ENCODE results near the gene SCRG1. TPM values are rescaled to one million over a fixed set of nuclear protein-coding genes. Genes with fewer than 3 reads are reported as not detected.

The SCRG1 gene
- total and polyA plus RNA-seq, 2 donors (not counting 1 experiment from before 2014, with no cell fraction given) = not detected

DNA sequence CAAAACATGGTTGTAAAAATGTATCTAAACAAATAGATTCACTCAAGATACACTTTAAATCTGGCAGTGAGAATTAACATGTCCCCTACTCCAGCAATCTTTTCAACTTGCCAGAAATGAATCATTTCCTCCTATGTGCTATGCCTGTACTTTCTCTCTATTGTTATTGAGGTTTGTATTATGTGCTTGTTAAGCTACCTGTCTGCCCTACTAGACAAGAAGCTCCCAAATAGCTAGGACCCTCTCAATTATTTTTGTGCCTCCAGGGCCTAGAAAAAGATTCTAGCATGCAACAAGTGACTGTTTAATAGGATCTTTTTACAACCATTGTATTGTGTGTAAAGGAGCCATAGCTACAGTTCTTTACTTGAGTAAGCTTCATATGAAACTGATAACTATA lies 31.6 kb downstream of the SCRG1 start:
- Histone ChIP-seq H3K36me3 (replicated peaks in 1 of 2; ENCODE audit: control extremely low read depth in 1 of 2, control insufficient read depth in 1 of 2, extremely low read depth in 1 of 2, insufficient read depth in 2 of 2, low read length in 1 of 2) (no peaks in the 10 kb centered on the region), H3K9ac (ENCODE audit: low read length) (no peak overlapping the region), H3K27ac (ENCODE audit: low read length in 2 of 2) (no peak overlapping the region), H3K27me3 (replicated peaks in 1 of 4; ENCODE audit: control extremely low read depth in 1 of 4, control insufficient read depth in 3 of 4, insufficient read depth in 4 of 4, low read length in 3 of 4) (no peaks in the 10 kb centered on the region), H2AFZ (ENCODE audit: insufficient read depth, low read depth, low read length, poor library complexity, severe bottlenecking) (no peak overlapping the region), H4K20me1 (ENCODE audit: control insufficient read depth, insufficient read depth, low read length, poor library complexity, severe bottlenecking) (no peaks in the 10 kb centered on the region), H3K4me2 (replicated peaks; ENCODE audit: low read depth, low read length, poor library complexity, severe bottlenecking) (no peak overlapping the region), H3K4me1 (ENCODE audit: control insufficient read depth in 2 of 2, insufficient read depth in 2 of 2, low read length in 2 of 2) (peaks cover 9 to 12% of the 10 kb centered on the region in 2 donors), H3K9me3 (ENCODE audit: control extremely low read depth in 1 of 3, control insufficient read depth in 2 of 3, insufficient read depth in 1 of 3, low read length in 2 of 3) (no peaks in the 10 kb centered on the region), H3K4me3 (ENCODE audit: control extremely low read depth in 1 of 5, extremely low read depth in 1 of 5, insufficient read depth in 1 of 5, low read depth in 2 of 5, low read length in 4 of 5) (no peak overlapping the region), H3K79me2 (ENCODE audit: control insufficient read depth, insufficient read depth, low read length) (peaks cover 6% of the 10 kb centered on the region)
- no peaks in the 10 kb centered on the region for H3K9me3 Mint-ChIP-seq (ENCODE audit: insufficient read depth)
- CTCF ChIA-PET = interaction anchor here (1.6 kb wide), 1 partner anchor 48 kb away, joined by 3 read pairs; no protein-coding TSS in a partner anchor
- intact Hi-C loops (cut with micrococcal nuclease) = no loop called here
- H3K4me1 Mint-ChIP-seq = peaks cover 15% of the 10 kb centered on the region
- ATAC-seq (ENCODE audit: low read depth) (no peak), DNase-seq (no peak)
- TF ChIP-seq, protein P1, sequence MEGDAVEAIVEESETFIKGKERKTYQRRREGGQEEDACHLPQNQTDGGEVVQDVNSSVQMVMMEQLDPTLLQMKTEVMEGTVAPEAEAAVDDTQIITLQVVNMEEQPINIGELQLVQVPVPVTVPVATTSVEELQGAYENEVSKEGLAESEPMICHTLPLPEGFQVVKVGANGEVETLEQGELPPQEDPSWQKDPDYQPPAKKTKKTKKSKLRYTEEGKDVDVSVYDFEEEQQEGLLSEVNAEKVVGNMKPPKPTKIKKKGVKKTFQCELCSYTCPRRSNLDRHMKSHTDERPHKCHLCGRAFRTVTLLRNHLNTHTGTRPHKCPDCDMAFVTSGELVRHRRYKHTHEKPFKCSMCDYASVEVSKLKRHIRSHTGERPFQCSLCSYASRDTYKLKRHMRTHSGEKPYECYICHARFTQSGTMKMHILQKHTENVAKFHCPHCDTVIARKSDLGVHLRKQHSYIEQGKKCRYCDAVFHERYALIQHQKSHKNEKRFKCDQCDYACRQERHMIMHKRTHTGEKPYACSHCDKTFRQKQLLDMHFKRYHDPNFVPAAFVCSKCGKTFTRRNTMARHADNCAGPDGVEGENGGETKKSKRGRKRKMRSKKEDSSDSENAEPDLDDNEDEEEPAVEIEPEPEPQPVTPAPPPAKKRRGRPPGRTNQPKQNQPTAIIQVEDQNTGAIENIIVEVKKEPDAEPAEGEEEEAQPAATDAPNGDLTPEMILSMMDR (IDR thresholded peaks at IDR 0.05) = no peak
- no peak for TF ChIP-seq EZH2 (IDR thresholded peaks at IDR 0.05; ENCODE audit: borderline replicate concordance, insufficient read depth, low read depth, low read length, poor library complexity, severe bottlenecking)
- POLR2A ChIA-PET = interaction anchor here (1.4 kb wide), 1 partner anchor 33 kb away, joined by 6 read pairs; the partner anchor contains the start of gene HMGB2
- no peak overlapping the region for H3K27ac Mint-ChIP-seq
- H3K4me3 Mint-ChIP-seq = no peak overlapping the region
- H3K27me3 Mint-ChIP-seq = no peaks in the 10 kb centered on the region

DNA sequence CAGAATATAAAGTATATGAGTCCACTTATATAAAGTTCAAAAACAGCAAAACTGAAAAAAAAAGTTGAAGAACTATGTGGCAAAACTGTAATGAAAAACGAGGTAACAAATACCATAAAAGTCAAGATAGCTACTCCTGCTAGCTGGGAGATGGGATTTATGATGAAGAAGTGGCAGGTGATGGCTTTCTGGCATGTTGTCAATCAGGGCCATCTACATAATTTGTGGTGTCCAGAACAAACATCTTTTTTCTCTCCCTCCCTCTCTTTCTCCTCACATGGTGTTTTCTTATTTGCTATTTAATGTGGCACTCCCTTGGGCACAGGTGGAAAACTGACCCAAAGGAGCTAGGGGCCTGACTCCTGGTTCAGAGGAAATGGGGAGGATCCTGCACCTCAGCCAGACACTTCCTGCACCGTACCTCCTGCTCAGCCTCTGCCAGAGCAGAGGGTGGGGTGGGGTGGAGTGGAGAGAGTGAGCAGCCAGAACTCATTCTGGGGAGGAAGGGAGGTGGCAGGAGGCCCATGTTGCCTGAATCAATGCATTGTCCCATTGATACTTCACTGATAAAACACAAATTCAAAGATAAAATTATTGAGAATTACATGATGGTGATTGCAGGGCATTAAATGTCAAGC lies 33.4 kb downstream of the SCRG1 start:
- whole genome bisulfite sequencing (ENCODE audit: insufficient coverage) = no CpG with 5 or more reads among the region's 2 CpGs
- CTCF ChIA-PET = no interaction called here

More for the DNA sequence above, 33.4 kb downstream of the SCRG1 start:
- no peak overlapping the region for H3K4me3 ChIP-seq (ENCODE audit: control extremely low read depth in 1 of 5, extremely low read depth in 1 of 5, insufficient read depth in 1 of 5, low read depth in 2 of 5, low read length in 4 of 5)
- Mint-ChIP-seq H3K27ac (no peak overlapping the region), H3K4me1 (peaks cover 5% of the 10 kb centered on the region), H3K4me3 (no peak overlapping the region), H3K27me3 (no peaks in the 10 kb centered on the region), H3K9me3 (ENCODE audit: insufficient read depth) (no peaks in the 10 kb centered on the region)
- no peak overlapping the region for H3K4me2 ChIP-seq (replicated peaks; ENCODE audit: low read depth, low read length, poor library complexity, severe bottlenecking)
- no peak overlapping the region for H2AFZ ChIP-seq (ENCODE audit: insufficient read depth, low read depth, low read length, poor library complexity, severe bottlenecking)
- H3K36me3 ChIP-seq (replicated peaks in 1 of 2; ENCODE audit: control extremely low read depth in 1 of 2, control insufficient read depth in 1 of 2, extremely low read depth in 1 of 2, insufficient read depth in 2 of 2, low read length in 1 of 2) = no peaks in the 10 kb centered on the region
- H4K20me1 ChIP-seq (ENCODE audit: control insufficient read depth, insufficient read depth, low read length, poor library complexity, severe bottlenecking) = no peaks in the 10 kb centered on the region
- no peak overlapping the region for H3K27ac ChIP-seq (ENCODE audit: low read length in 2 of 2)
- no peaks in the 10 kb centered on the region for H3K27me3 ChIP-seq (replicated peaks in 1 of 4; ENCODE audit: control extremely low read depth in 1 of 4, control insufficient read depth in 3 of 4, insufficient read depth in 4 of 4, low read length in 3 of 4)
- no peak overlapping the region for H3K9ac ChIP-seq (ENCODE audit: low read length)
- intact Hi-C loops (cut with micrococcal nuclease) = no loop called here
- no peaks in the 10 kb centered on the region for H3K9me3 ChIP-seq (ENCODE audit: control extremely low read depth in 1 of 3, control insufficient read depth in 2 of 3, insufficient read depth in 1 of 3, low read length in 2 of 3)
- ATAC-seq (ENCODE audit: low read depth) (no peak), DNase-seq (no peak)
- peaks cover 4 to 5% of the 10 kb centered on the region in 2 donors for H3K4me1 ChIP-seq (ENCODE audit: control insufficient read depth in 2 of 2, insufficient read depth in 2 of 2, low read length in 2 of 2)
- TF ChIP-seq EZH2 (IDR thresholded peaks at IDR 0.05; ENCODE audit: borderline replicate concordance, insufficient read depth, low read depth, low read length, poor library complexity, severe bottlenecking) = no peak
- TF ChIP-seq, protein P1 (IDR thresholded peaks at IDR 0.05) = no peak
- POLR2A ChIA-PET = no interaction called here
- H3K79me2 ChIP-seq (ENCODE audit: control insufficient read depth, insufficient read depth, low read length) = no peaks in the 10 kb centered on the region
